Astrocyte (in vitro differentiated cells and primary cell): Measurements from ENCODE around the gene PNMA1. TPM values are rescaled to one million over a fixed set of nuclear protein-coding genes. Genes with fewer than 3 reads are reported as not detected.

Source experiments
- DNase-seq: peaks from one replicate; pipeline ENCODE4 v3.0.0-alpha.2; 2010; ENCODE audit warnings: low read depth
- FAIRE-seq: peaks from 2 replicates; lab custom pipeline; 2011; peaks lifted over from hg19 to GRCh38; lab: Jason Lieb, UNC
- H2AFZ ChIP-seq: 2 replicates; pipeline ENCODE4 v1.6.0; 2012; ENCODE audit warnings: low read depth, low read length, inconsistent platforms
- H3K27ac ChIP-seq: 2 replicates; pipeline ENCODE4 v1.5.1; 2011; ENCODE audit warnings: low read depth, low read length, inconsistent platforms
- H3K27me3 ChIP-seq: 2 replicates; pipeline ENCODE4 v1.6.0; 2011; ENCODE audit warnings: low read length, inconsistent platforms; ENCODE audit not compliant: insufficient read depth
- H3K36me3 ChIP-seq: 2 replicates; pipeline ENCODE4 v1.5.1; 2011; ENCODE audit warnings: low read length, inconsistent platforms; ENCODE audit not compliant: insufficient read depth
- H3K4me1 ChIP-seq: 2 replicates; pipeline ENCODE4 v1.5.1; 2011; ENCODE audit warnings: low read length, inconsistent platforms; ENCODE audit not compliant: insufficient read depth
- H3K4me2 ChIP-seq: 2 replicates; pipeline ENCODE4 v1.6.0; 2012; ENCODE audit warnings: low read length, inconsistent platforms
- H3K4me3 ChIP-seq: 2 replicates; pipeline ENCODE4 v1.5.1; 2011; ENCODE audit warnings: low read depth, mild to moderate bottlenecking, low read length, inconsistent platforms; ENCODE audit not compliant: insufficient read depth
- H3K79me2 ChIP-seq: 2 replicates; pipeline ENCODE4 v1.6.0; 2012; ENCODE audit warnings: mild to moderate bottlenecking, low read length, inconsistent platforms; ENCODE audit not compliant: insufficient read depth
- H3K9ac ChIP-seq: 2 replicates; pipeline ENCODE4 v1.6.0; 2012; ENCODE audit warnings: mild to moderate bottlenecking, low read length, inconsistent platforms
- H3K9me3 ChIP-seq: 2 replicates; pipeline ENCODE4 v1.5.1; 2012; ENCODE audit warnings: low read depth, mild to moderate bottlenecking, low read length, inconsistent platforms; ENCODE audit not compliant: insufficient read depth
- H4K20me1 ChIP-seq: 2 replicates; pipeline ENCODE4 v1.6.0; 2012; ENCODE audit warnings: low read length, inconsistent platforms; ENCODE audit not compliant: insufficient read depth
- H3K27ac Mint-ChIP-seq: one replicate; pipeline ENCODE4 v1.8.0; 2021; ENCODE audit warnings: mild to moderate bottlenecking, mixed read lengths; ENCODE audit not compliant: unreplicated experiment
- H3K27me3 Mint-ChIP-seq: one replicate; pipeline ENCODE4 v1.8.0; 2021; ENCODE audit warnings: low read depth, mixed read lengths; ENCODE audit not compliant: unreplicated experiment
- H3K36me3 Mint-ChIP-seq: one replicate; pipeline ENCODE4 v1.8.0; 2021; ENCODE audit warnings: low read depth, mixed read lengths; ENCODE audit not compliant: unreplicated experiment
- H3K4me1 Mint-ChIP-seq: one replicate; pipeline ENCODE4 v1.8.0; 2021; ENCODE audit warnings: low read depth, mixed read lengths; ENCODE audit not compliant: unreplicated experiment
- H3K4me3 Mint-ChIP-seq: one replicate; pipeline ENCODE4 v1.8.0; 2021; ENCODE audit warnings: mild to moderate bottlenecking, moderate library complexity, mixed read lengths; ENCODE audit not compliant: unreplicated experiment
- H3K9me3 Mint-ChIP-seq: one replicate; pipeline ENCODE4 v1.8.0; 2021; ENCODE audit warnings: mild to moderate bottlenecking, mixed read lengths; ENCODE audit not compliant: unreplicated experiment
- CTCF ChIP-seq: IDR thresholded peaks from 2 replicates; pipeline ENCODE4 v1.5.1; 2011; ENCODE audit warnings: low read depth, mild to moderate bottlenecking, inconsistent platforms, low read length, moderate library complexity; ENCODE audit not compliant: insufficient read depth
- EZH2 ChIP-seq: IDR thresholded peaks from 2 replicates; pipeline ENCODE4 v1.6.1; 2012; ENCODE audit warnings: mild to moderate bottlenecking, low read length, inconsistent platforms; ENCODE audit not compliant: insufficient read depth
- total RNA-seq: library from RNA; stranded (reverse); gene quantifications from 2 replicates; pipeline ENCODE4 v1.2.1, GENCODE V29; 2021

Gene PNMA1
- total RNA-seq, 1 donor from 2014 or later = 67.4 TPM

DNA sequence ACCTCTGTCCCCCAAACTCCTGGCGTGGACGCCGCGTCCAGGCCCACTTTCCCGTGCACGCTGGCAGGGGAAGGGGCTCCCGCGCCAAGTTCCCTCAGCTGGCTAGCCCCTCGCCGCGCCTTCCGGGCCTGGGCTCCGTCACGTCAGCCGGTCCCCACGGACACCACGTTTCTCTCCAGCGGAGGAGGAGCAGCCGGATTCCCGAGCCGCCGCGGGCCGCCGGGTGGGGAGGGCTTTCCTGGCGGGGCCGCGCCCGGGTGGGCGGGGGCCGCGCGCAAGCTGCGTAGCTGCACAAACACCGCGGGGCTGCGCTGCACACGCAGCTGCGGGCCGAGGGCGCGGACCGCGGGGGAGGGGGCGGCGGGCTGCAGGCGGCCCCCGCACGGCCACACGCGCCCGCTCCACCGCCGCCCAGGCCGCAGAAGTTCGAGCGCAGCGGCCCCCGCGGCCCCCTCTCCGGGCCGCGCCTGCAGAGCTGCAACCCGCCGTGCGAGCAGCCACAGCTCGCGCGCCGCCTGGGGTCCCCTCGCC is 45.1 kb upstream of the PNMA1 start:
- peak overlapping the region; percentile 88 for H3K9ac ChIP-seq
- peak overlapping the region; percentile 92 for H3K4me2 ChIP-seq
- Mint-ChIP-seq H3K4me1 (peaks cover 52% of the 10 kb centered on the region), H3K27ac (no peak overlapping the region), H3K36me3 (peaks cover 3% of the 10 kb centered on the region), H3K27me3 (no peaks in the 10 kb centered on the region), H3K4me3 (peak overlapping the region; percentile 84), H3K9me3 (no peaks in the 10 kb centered on the region)
- no peak for TF ChIP-seq CTCF
- no peak for TF ChIP-seq EZH2
- peaks cover 69% of the 10 kb centered on the region for H4K20me1 ChIP-seq
- H3K27ac ChIP-seq = peak overlapping the region; percentile 97
- peak; percentile 39 for DNase-seq
- H3K27me3 ChIP-seq = no peaks in the 10 kb centered on the region
- no peak overlapping the region for H2AFZ ChIP-seq
- H3K9me3 ChIP-seq = no peaks in the 10 kb centered on the region
- peaks cover 46% of the 10 kb centered on the region for H3K4me1 ChIP-seq
- H3K4me3 ChIP-seq = peak overlapping the region; percentile 73
- H3K79me2 ChIP-seq = peaks cover 83% of the 10 kb centered on the region
- no peaks in the 10 kb centered on the region for H3K36me3 ChIP-seq
- FAIRE-seq = no peak

DNA sequence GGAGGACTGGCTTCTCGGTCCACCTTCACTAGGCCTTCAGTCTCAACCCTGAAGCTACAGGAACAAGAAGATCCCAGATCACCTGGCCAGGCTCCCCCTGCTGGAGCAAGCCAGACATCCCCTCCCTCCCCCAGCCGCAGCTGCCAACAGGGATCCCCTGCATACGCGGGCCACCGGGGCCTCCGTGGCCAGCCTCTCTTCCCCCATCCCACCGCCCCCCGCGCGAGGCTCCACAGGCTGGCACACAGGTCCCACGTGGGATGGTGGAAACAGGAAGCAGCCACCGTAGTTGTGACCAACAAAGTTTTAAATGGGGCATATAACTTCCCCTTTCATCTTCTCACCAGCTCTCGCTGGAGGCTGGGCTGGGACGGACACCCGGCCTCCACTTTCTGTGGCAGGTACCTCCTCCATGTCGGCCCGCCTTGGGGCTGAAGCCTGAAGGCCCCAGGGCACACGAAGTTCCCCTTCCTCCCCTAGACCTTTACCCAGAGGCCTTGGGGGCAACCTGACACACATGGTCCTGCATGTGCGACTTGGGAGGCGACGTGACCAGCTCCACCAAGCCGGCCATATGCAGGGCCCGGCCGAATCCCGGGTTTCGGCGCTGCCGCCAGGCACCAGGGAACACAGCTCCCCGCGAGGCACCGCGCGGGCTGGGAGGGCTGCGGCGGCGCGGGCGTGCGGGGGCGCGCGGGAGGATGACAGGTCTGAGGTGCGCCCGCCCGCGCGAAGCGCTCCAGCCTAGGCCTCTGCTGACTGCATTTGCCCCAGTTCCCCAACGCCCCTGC is 44.4 kb upstream of the PNMA1 start:
- Histone ChIP-seq H3K27me3 (no peaks in the 10 kb centered on the region), H3K79me2 (peaks cover 83% of the 10 kb centered on the region), H3K9ac (peak overlapping the region; percentile 88), H3K9me3 (no peaks in the 10 kb centered on the region), H3K27ac (peak overlapping the region; percentile 97), H3K4me1 (peaks cover 53% of the 10 kb centered on the region), H3K36me3 (no peaks in the 10 kb centered on the region), H4K20me1 (peaks cover 71% of the 10 kb centered on the region), H2AFZ (no peak overlapping the region), H3K4me3 (peak overlapping the region; percentile 73), H3K4me2 (peak overlapping the region; percentile 92)
- Mint-ChIP-seq H3K9me3 (no peaks in the 10 kb centered on the region), H3K27ac (peak overlapping the region; percentile 93), H3K4me1 (peaks cover 58% of the 10 kb centered on the region), H3K4me3 (peak overlapping the region; percentile 84), H3K36me3 (peaks cover 3% of the 10 kb centered on the region), H3K27me3 (no peaks in the 10 kb centered on the region)
- peak; percentile 43 for DNase-seq
- no peak for FAIRE-seq
- peak; percentile 44 for TF ChIP-seq CTCF
- TF ChIP-seq EZH2 = no peak
